GM19023 (cell line): Measurements from ENCODE around the gene IL33.

ENCODE experiments used
- ATAC-seq: cut with Tn5 transposase; IDR thresholded peaks from one replicate; pipeline ENCODE4 v1.9.1; 2021; ENCODE audit warnings: mild to moderate bottlenecking, moderate library complexity; ENCODE audit not compliant: unreplicated experiment

Gene IL33

DNA sequence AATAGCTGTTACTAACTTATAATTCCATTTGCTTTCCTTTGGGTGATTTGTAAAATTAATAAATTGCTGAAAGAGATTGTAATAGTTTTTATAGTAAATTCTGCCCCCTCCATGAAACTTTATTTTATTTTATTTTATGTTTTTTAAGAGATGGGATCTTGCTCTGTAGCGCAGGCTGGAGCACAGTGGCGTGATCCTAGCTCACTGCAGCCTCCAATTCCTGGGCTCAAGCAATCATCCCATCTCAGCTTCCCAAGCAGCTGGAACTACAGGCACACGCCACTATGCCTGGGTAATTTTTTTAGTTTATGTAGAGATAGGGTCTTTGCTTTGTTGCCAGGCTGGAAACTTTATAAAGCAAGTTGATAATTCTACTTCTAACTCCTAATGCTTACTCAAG lies 395 bp downstream of the IL33 start:
- ATAC-seq, result no peak

DNA sequence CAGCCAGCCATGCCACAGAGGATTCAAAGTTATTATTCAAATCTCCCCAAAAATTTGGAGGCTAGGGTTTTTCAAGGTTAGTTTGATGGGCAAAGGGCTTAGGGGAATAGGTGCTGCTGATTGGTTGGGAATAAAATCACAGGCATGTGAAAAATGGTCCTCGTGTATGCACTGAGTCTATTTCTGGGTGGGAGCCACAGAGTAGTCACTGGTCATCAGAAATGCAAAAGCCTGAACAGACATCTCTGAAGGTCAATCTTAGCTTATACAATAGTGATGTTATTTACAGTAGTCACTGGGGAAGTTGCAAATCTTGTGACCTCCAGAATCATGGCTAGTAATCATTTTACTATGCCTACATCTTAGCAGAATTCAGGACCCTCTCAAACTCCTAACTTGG lies 1.3 kb downstream of the IL33 start:
- no peak for ATAC-seq

DNA sequence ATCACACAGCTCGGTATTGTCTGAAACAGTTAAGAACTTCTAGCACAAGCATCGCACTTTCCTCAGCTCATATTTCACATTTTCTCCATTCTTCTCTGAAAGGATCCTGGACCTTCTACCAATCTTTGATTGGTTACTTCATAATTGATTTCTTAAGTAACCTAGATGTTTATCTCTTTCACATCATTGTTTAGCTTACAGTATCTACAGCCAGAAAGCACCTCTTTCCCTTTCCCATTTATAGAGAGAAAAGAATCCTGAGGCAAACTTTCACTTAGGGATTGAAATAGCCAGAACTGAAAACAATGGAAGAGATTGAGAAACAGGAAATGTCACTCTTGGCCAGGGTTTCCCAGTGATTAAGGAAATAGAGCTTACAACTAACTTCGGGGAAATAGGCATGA lies 2.5 kb downstream of the IL33 start:
- ATAC-seq, result no peak

- no peak for ATAC-seq
Measured at GRCh38 chr9:6219040-6219439, 3.4 kb downstream of the IL33 start.

DNA sequence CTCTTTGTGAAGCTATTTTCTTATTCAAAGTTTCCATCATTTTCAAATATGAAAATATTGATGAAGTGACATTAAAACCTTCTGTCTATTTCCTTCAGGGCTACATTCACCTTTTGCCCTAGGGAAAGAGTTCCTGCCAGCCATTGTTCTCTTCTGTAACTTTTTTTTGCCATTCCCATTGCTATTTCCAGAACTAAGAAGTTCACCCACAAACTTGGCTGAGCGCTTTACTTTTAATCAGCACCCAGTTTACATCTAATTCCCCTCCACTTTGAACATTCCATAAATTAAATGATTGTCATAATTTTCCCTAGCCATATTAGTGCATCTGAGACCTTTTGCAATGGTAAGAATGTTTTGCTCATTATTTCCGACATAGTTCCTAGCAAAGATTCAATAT lies 4.4 kb downstream of the IL33 start:
- no peak for ATAC-seq

GRCh38 chr9:6224393-6225154 lies 9.0 kb downstream of the IL33 start:
- ATAC-seq, result no peak

DNA sequence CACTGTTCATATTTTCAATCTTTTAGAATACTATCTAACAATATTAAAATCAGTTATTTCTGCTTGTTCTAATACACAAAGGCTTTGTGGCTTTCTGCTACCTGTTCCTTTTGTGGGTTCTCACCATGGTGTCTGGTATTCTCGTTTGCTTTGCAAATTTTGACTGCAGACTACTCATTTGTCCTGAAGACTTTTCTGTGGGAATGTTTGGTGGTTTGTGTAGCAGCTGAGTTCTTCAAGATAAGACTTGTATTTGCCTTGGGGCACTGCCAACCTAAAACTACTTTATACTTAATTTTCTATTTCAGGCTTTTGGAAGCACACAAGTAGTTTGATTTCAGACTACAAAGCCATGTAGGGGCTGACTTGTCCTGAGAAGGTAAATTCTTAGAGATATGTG lies 11.1 kb downstream of the IL33 start:
- no peak for ATAC-seq

GRCh38 chr9:6229186-6229585 lies 13.6 kb downstream of the IL33 start:
- ATAC-seq, result no peak

GRCh38 chr9:6229619-6230018 lies 14.0 kb downstream of the IL33 start:
- ATAC-seq, result no peak

DNA sequence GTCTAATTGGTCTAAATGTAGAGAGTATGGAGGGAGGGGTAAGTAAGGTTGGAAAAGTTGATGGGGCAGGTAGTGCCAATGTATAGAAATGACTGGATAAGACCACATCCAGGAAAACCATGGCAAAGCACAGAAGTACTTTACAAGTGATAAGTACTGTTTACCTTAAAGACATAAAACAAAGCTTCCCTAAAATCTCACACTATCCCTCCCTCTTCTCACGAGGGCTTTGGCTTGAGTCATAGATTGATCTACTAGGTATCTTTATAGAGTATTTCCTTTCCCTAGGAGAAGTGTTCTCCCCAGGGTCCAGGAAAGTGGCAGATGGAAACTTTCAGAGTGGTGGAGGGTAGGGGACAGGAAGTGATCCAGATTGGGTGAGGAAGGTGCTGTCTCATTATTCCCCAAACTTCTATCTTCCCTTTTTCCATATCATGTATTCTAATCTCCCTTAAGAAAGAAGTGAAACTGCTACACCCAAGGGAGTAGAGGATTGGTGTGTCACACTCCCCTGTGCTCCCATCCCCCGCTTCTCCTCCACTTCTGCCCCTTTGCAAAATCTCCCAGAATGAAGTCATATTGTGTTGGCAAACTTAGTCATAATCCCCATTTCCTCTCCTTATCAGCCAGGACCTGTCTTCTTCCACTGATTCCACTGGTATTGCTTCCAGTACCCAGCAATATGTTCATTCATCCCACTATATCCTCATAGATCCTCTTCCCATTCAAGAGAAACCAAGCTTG lies 14.6 kb downstream of the IL33 start:
- ATAC-seq, result no peak

DNA sequence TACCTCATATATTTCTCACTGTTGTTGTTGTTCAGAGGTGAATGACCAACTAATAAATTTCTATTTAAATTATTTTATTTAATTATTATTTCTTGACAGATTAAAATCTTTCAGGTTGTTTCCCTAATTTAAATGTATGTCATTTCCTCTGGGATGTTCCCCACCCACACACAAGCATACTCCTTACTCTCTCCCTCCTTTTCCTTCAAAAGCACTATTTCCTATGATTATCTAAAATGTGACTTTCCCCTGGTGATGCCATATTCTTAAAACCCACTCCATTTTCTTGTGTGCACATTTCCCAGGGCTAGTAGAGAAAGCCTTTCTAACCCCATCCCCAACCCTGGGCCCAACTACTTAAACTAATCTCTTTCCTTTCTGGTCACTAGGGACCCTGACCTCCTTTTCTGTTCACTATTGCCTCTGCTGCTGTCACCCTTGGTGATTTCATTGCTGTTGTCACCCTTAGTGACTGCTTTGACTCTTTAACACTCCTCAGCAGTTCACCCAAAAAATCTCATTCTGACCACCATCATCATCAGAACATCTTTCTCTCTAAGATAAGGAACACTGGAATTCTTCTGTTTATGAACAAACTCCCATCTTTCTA lies 16.8 kb downstream of the IL33 start:
- no peak for ATAC-seq

- no peak for ATAC-seq
Measured at GRCh38 chr9:6234014-6234413, 18.4 kb downstream of the IL33 start.

DNA sequence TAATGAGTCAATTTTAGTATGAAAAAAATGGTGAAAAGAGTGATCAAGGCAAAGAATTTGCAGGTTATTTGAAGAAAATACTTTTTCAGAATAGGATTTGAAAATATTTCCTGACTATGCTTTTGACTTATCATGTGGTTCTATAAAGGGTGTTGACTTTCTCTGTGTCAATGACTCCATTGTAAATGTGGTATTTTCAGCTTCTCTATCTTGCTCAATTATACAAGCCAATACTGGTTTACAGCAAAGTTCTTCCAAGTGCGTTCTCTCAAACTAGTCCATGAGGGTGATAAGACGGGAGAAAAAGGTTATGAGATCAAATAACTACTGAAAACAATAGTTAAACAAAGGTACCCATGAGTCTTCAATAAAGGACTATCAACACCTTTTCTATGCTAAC lies 21.7 kb downstream of the IL33 start:
- no peak for ATAC-seq

- ATAC-seq, result no peak
Measured at GRCh38 chr9:6239048-6239461, 23.4 kb downstream of the IL33 start.

DNA sequence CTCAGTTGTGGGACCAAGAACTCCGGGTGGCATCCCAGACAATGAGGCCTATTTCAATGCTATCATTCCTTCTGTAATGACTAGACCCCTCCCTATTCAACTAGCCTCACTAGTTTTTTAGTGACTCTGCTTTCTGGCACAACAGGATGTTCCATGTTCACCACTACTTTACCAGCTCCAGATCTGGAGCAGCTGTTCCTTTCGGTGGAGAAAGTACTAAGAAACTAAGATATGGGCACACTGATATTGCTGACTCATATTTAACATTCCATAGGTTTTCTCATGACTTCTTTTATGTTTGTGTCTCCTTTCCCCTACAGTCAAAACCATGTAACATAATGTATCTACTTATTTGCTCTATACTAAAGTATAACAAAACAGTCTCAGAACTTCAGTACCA lies 24.1 kb downstream of the IL33 start:
- no peak for ATAC-seq

- ATAC-seq, result peak; percentile 92
Measured at GRCh38 chr9:6243746-6244145, 28.1 kb downstream of the IL33 start.

DNA sequence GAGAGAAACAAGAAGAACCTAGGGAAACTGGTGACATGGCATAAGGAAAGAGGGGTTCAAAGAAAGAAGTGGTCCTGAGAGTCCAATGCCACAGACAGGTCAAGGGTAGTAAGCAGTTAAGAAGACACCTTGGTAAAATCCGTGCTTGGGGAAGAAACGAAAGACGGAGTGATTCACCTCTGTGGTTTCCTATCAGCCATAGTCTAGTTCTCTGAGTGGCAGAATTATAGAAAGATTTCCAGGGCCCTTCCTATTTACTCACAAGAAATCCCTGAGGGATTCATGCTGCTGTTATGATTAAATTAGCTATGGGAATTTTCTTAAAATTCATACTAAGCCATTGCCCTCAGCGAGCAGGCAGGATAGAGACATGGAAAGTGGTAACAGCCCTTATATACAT lies 31.7 kb downstream of the IL33 start:
- no peak for ATAC-seq

- ATAC-seq, result no peak
Measured at GRCh38 chr9:6268826-6269397, 53.3 kb downstream of the IL33 start.

GRCh38 chr9:6270896-6271295 lies 55.3 kb downstream of the IL33 start:
- ATAC-seq, result no peak

DNA sequence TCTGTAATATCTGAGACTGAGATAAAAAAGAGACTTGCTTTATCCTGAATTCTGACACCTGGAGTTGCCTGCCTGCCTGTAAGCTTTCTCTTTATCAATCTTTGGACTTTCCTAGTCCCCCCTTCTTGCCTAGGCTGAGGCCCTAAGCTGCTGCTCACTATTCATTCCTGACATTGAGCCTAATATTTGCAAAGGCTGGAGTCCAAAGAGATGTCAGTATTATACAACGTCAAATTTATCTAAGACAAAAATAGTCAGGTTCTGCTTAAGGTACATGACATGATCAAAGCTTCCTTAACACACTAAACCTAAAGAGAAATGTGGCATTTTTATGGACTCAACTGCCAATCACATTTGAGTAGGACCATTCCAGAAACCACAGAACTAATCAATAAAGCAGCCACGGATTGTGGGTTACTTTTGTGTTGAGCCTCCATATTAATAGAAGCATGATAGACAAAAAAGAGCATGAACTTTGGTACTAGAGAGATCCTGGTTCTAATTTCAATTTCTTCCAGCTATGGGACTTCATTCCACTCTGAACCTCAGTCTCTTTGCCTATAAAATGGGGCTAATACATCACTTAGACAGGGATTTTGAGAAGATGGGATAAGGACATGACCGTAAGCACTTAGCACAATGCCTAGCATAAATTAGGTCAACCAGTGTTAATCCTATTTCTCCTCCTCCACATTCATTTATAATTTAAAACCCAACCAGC lies 56.1 kb downstream of the IL33 start:
- no peak for ATAC-seq

DNA sequence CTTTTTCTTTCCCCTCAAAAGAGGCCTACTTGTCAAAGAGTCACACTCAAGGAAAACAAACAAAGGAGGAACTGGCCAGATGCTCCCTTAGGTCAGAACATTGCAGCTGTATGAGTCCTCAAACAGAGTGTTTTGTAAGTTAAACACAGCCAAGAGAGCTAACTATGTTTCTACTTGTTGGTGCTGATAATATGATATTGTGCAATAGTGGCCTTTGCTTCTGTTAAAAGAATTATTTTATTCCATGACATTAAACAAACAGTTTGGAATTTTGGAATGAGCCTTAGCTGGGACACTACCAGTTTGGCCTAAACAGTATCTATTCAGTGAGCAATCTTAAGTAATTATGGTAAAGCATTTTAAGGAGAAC lies 56.6 kb downstream of the IL33 start:
- ATAC-seq, result no peak
